ENCODE measurements around the gene ZBTB42.

ZBTB42 gene

DNA sequence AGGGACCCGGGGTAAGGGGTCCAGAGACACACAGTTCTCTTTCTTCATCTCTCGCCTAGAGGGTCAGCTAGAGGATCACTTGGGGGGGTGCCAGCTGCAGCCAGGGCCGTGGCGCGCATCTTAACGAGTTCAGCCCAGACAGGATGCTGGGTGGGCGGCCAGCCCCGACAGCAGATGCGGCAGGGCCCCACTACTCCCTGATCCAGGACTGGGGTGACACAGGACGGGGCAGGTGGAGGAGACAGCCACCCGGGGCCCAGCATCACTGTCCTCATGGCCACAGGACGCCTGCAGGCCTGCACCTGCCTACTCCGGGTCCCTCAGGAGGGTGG, 18.1 kb upstream of the ZBTB42 start:
- no peak for DNase-seq (ENCODE audit: low read depth)

DNA sequence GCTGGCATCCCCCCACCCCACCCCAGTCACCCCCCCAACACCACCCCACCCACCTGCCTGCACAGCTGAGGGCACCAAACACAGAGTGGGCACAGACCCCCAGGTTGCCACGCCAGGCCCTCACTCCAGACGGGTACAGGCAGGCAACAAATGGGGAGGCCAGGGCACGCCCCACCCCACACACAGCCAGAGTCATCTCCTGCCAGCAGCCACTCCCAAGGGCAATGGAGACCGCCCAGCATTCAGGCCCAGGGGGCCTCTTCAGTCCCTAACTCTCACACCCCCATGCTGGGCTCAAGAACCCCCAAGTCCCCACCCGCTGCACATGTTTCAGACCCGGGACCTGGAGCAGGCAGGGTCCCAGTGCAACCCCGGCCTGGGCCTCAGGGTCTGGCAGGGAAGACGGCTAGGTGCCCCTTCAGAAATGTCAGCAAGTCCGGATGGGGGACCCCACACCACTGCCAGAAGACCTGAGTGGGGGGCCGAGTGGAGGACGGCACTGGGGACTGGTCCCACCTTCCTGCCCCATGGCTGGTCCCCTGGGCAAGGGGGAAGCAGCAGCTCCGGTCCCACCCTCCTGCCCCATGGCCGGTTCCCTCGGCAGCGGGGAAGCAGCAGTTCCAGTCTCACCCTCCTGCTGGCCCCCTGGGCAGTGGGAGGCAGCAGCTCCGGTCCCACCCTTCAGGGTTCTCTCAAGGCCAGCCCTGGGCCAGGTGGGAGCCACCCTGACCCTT, 17.2 kb upstream of the ZBTB42 start:
- no peak for DNase-seq (ENCODE audit: low read depth)

DNA sequence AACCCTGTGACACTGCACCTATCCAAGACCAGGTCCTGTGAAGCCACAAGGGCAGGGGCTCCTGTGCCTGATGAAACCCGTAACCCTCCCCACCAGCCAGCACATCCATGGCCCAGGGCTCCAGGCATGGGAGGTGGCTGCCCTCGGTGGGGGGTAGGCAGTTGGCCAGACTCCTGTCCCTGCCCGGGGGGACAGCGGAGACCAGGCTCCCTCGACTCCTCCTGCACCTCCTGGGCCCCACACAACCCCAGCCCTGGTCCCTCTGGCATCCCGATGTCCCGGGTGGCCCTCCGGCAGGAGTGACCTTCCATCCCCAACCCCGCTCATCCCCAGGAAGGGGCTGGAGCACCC, 16.7 kb upstream of the ZBTB42 start:
- DNase-seq (ENCODE audit: low read depth) = no peak

DNA sequence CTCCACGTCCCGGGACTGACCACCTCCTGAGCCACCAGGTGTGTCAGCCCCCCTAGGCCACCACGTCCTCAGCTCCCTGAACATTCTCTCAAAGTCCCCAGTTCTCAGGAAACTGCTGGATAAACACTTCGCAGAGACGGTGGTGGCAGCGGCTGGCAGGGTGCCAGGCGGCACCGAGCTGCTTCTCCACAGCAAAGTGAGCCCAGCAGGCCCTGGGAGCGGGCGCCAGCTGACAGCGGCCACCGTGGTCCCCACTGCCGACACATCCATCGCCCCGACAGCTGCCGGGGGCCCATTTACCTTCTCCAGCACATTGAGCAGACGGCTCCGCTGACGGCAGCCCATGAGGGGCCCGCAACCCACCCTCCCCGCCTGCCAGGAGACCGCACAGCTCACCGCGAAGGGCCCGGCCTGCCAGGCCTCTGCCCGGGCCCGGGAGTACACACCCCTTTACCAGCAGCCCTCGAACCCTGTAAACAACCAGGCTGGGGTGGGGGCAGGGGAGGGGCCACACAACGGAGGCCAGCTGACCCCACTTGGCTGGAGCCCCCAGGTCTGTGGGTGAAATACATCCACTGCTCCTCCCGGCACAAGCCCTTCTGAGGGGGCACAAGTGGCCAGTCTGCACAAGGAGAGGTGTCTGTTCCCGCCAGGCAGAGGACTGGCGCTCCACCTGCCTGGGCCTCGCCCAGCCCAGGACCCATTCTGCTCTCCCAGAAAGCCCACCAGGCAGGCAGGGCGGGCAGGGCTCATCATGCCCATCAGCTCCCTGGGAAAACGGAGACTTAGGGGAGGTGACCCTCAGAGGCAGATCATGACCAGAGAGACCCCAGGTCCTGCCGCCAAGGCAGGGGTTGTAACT, 15.8 kb upstream of the ZBTB42 start:
- no peak for DNase-seq (ENCODE audit: low read depth)

DNA sequence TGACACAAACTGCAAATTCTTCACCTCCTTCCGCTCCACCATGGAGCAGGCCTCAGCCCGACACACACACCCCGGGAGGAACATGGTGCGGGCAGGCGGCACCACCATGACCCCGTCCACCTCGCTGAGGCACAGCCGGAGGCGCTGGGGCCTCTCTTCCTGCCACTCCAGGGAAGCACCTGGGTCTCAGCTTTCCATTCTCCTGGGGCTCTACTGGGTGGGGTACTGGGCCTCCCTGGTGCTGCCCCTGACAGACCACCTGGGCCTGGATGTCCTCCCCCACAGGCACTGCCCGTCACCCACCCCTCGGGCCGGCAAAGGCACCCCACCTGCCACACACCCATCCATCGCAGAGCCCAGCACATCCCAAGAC, 15.2 kb upstream of the ZBTB42 start:
- DNase-seq (ENCODE audit: low read depth) = no peak

DNA sequence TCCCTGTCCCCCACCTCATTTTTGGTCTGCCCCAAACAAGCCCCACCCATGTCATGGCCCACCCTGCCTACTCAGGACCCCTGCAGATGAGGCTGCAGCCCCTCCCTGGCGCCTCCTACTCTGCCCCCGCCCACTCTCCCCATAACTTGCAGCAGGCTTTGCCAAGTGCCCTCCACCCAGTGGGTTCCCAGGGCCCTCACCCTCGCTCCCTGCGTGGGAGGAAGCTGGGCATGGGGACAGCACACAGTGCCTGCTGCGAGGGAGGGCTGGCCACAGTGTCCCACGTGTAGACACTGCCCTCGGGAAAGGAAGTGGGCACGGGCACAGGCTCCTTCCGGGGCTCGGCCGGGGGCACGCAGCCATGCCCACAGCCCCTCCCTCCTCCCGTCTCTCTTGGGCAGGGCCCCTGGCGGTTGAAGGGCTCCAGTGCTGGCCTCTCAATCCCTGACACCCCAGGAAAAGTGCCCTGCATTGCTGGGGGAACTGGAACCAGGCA, 14.8 kb upstream of the ZBTB42 start:
- no peak for DNase-seq (ENCODE audit: low read depth)

DNA sequence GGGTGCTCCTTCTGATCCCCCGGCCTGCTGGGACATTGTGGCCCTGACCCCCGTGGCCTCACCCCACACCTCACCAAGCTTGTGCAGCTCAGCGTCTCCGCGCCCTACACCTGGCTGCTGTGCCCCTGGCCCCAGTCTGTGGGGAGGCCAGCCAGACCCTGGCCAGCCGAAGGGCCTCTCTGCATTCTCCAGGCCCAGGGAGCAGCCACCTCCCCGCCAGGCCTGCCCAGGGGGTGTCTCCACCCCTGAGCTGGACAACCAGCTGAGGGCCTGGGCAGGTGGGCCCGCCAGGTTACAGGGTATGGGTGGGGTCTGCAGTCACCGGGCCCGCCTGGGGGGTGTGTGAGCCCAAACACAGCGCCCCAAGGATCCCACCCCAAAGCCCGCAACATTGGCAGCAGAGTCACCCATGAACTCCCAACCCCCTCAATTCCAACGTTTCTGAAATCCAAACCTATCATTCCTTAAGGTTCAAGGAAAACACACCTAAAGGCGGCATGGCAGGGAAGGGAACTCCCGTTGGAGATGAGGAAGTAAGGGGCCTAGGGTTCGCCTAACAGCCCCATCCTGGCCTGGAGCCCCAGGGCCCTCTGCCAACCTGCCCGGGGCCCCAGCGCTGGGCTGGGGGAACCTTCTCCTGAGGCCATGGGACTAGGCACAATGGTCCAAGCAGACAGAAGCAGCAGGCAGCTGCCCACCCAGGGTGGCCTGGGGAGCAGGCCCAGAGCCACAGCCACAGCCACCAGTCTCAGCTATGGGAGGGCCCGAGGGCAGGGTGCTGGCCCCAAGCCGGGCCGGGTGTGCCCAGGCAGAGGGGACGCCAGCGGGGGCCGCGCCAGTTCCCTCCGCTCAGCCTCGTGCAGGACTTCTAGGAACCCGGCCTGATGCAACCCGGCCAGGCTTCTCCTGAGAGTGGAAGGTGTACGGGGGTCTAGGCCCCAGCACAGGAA, 13.9 kb upstream of the ZBTB42 start:
- DNase-seq (ENCODE audit: low read depth) = no peak

DNA sequence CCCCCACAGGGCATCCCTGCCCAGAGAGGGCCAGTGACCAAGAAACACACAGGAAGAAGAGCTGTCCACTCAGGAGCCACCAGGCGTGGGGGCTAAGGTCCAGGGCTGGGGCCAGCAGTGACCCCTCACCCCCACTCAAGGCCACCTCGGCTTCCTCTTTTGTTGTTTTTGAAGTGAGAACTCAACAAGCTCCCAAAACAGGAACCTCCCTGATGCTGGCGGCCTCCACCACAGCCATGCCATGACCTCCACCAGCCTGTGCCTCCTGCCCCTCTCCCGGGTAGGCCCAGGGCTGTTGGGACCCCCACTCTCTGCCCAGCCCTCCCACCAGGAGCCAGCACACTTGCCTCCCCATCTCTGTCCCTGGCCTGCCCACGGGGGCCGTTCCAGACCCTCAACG, 13.2 kb upstream of the ZBTB42 start:
- DNase-seq (ENCODE audit: low read depth) = no peak

DNA sequence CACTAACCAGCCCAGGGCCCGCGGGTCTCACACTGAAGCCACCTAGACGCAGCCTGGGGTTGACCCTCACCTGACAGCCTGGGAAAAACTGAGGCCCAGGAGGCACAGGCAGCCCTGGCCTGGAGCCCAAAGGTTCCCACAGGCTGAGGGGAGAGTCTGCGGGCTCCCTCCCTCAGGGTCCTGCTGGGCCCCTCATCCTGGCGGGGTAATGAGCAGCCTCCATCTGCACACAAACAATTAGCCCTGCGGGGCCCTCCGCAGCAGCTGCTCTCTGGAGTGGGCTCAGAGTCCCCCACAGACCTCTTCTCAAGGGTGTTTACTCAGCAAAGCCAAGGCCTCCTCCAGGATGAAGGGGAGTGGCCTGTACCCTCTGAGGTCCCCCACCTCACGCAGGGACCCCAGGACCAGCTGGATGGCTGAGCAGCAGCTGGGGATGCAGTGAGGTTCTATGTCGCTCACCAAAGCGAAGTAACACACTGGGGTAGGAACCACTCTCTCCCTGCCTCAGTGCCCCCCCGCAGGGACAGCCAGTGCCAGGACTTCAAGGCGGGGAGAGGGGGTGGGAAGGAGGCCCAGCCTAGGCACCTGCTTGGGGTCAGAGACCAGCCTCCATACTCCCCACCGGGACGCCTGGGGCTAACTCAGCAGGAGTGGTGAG, 12.6 kb upstream of the ZBTB42 start:
- DNase-seq (ENCODE audit: low read depth) = no peak

DNA sequence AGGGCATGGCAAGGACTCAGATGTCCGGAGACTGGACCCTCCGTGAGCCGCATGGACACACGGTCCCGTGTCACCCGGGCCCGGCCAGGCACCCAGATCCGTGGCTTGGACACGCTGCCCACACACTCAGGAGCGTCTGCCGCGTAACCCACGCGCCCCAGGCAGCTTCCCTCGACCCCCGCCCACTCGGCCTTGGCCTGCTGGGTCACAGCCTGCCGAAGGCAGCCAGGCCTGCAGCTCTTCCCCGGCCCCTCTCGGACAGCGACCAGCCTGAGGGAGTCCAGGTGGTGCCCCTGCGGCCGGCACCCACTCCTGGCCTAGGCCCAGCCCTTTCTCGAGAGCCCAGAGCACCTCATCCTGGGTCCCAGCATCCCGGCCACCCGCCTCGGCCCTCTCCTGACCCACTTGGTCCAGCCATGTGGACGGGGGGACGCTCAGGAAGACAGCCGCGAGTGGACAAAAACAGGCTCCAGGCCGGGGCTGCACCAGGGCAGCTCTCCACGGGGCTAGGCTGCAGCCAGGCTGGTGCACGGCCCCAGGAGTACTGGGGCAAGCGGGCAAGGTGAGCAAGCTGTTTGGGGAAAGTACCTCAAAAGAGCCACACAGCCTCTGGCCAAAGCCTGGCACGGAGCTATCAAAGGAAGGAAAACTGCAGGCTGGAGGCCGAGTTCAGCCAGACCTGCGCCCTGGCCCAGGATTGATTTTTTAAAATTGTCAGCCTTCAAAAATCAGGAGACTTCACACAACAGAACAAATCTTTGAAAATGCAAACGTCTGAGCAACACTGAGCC, 11.8 kb upstream of the ZBTB42 start:
- no peak for DNase-seq (ENCODE audit: low read depth)

DNA sequence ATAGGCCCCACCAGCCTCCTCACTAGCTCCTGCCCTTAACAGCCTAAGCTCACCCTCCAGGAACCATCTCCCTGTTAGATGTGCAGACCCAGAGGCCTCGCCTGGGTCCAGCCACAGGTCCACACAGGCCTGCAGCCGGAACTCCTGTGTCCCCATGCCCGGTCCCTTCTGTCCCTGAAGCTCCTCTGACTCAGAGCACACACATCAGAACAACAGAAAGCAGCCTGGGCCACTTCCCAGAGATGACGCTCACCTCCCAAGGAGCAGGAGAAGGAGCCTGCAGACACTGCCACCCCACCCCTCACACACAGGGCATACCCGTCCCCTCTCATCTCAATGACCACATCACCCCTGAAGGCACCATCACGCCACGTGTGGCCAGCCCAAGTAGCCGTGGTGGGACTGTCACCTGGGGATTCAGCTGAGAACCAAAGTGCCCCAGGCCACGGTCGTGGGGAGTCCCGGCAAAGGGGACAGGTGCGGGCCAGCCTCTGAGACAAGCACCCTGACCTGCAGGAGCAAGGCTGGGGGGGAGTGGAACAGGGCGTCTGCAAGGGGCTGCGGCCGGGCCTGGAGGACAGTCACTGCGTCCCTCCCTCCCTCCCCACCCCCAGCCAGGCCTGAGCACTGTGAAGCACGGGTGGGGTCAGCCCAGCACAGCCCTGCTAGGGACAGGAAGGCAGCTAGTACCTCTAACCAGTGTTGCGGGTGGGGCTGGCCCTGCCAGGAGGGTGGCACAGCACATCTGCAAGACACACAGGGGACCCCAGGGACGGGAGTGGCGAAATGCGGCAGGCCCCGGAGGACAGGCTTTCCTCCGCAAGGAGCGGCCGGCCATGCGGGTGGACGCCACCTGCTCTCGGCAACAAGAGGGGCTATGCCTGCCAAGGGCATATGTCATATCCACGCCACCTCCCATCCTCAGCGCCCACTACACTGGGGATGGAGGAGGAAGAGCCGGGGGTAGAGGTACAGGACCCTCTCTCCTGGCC, 10.9 kb upstream of the ZBTB42 start:
- DNase-seq (ENCODE audit: low read depth) = no peak

DNA sequence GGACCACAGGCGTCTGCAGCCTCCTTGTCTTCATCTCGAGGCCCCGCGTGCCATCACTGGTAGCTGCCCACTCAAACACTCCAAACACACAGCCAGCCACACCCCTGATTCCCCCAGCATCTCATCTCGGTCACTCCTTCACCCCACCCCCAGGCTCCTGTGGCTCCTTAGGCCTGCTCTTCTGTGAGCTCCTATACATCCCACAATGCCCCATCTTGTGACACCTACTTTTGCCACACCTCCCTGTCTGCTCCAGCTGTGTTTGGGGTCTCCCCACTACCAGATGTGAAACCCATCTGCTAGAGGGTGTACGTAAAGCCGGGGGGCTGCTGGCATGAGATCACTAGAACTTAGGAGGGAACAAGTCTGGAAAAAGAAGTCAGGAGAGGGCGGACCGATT, 9.5 kb upstream of the ZBTB42 start:
- DNase-seq (ENCODE audit: low read depth) = no peak

DNA sequence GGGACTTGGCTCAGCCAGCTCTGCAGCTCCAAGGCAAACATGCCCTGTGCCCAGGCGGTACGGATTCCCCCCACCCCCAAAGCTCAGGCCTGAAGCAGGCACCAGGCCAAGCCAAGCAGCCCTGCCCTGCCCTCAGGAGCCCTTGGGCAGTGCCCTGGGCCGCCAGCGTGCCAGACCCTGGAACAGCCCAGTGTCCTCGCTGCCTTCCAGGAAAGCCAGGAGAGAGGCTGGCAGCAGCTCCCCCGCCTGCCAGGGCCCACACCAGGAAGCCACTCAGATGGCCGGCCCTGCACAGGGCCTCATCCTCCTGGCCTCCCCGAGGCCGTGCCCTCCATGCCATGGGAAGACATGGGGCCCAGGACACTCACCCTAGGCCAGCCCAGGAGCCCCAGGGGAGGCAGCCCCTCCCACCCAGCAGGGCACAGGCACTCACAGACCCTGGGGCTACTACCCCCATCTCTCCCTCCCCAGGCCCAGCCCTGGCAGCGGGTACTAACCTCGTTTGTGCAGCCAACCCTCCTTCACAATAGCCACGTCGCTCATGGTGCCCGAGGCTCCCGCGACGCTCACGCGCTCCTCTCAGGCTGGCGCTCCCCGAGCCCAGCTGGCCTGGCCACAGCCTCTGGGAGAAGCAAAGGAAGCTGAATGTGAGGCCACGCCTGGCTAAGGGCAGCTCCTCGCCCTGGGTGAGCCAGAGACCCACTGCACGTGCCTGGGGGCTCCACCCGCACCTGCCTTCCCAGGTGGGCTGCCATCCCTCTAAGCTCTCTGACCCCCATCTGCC, 8.6 kb upstream of the ZBTB42 start:
- no peak for DNase-seq (ENCODE audit: low read depth)

DNA sequence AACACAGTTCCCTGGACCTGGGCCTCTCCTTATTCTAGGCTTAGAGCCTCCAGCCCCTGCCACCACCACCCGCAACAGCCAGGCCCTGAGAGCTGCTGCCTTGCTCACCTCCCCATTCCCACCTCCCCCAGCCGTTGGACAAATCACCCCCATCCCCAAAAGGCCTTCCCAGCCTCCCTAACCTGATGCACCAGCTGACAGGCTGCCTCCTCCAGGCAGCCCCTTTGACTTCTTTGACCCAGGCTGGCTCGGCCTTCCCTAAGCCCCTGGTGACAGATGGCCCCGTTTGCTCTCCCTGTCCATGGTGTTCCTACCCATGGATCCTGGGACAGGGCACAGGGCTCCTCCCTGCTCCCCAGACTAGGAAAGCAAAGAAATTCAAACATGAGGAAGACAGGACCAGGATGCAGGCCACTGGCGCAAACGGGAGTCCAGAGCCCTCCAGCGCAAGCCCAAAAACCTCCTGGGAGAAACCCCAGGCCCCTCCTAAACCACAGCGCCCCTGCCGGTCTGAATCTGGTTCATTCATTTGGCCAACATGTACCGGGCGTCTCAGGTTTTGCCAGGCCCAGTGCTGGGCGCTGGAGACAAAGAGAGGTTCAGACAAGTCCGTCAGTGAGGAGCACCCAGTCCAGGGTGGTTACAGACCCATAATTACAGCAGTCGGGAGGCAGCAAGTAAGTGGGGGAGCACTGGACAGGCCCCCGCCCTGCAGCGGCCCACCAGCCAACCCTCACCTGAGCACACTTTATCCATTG, 7.8 kb upstream of the ZBTB42 start:
- DNase-seq (ENCODE audit: low read depth) = no peak

DNA sequence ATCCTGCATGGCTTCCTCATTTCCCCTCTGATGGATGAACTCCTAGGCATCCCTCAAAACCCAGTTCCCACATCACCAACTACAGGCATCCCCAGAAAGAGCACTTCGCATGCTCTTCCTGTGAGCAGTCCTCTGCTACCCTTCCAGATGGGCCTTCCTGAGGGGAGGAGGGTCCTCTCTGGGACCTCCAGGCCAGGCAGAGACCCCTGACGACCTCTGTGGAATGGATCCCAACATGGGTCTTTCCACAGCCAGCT, 7.3 kb upstream of the ZBTB42 start:
- no peak for DNase-seq (ENCODE audit: low read depth)

DNA sequence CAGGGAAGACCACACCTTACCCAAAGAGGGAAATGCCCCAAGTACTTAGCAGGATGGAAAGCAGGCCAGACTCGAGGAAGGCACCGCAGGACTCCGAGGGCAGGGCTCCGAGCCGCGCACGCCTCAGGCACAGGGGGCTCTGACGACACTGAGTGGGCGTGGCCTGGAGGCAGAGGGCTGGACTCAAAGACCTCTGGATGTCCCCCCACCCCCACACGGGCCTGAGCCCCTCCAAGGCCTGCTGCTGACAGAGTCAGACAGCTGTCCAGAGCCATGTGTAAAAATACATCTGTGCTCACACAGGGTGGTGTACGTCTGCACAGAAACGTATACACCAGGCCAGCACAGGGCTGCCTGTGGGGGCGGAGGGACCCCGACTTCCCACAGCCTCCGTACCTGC, 6.8 kb upstream of the ZBTB42 start:
- no peak for DNase-seq (ENCODE audit: low read depth)

DNA sequence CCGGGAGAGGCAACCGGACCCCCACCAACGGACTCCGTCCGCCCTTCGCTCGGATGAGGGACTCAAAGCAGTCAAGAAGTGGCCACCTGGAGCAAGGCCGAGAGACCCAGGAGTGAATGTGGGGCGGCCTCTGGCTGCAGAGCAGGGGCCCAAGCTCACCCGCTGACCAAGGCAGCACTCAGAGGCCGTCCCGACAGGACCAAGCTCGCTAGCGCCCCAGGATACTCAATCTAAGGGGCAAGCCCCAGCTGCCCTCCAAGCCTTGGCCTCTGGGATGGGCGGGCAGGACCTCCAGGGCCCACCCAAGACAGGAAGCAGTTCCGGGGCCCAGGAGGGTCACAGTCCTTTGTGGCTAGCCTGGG, 6.3 kb upstream of the ZBTB42 start:
- DNase-seq (ENCODE audit: low read depth) = no peak

DNA sequence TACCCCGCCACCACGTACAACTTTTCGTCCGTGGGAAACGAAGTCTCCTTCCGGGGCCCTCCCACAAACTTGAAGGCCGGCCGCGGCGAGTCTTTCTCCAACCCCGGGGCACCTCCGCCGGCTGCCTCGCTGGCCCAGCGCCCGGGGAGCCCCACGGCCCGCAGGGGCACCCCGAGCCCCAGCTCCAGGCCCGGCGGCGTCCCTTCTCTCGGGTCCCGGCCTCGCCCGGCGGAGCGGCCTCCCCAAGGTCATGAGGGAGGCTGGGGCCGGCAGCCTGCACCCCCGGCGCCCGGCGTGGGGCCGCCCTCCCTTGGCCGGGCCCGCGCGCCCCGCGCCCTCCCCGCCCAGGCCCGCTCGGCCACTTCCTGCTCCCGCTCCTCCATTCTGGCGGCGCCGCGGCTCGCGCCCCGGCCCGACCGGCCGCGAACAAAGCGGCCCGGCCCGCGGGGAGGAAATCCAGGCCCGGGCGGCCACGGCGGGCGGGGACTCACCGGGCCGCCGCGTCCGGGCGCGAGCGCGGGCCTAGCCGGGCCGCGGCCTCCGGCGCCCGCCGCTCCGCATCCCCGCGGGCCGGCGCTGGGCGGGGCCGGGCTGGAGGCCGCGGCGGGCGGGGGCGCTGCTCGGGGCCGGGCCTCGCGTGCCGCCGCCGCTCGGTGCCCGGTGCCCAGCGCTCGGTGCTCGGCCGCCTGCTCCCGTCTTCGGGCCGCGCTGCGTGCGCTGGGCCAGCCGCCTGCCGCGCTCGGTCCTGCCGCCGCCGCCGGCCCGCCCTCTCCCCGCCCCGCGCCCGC, 5.7 kb upstream of the ZBTB42 start, which contains the start of gene AKT1:
TSS of gene AKT1 (minus strand) at position 756 of the 788 bp plus-strand sequence. CDS start 3,105 bp downstream, outside the sequence.
- DNase-seq (ENCODE audit: low read depth) = no peak

Measured in stimulated activated CD8-positive, alpha-beta memory T cell treated with anti-CD3 and anti-CD28 coated beads, Interleukin-15, amount 100 ng/mL, for 24 hours (primary cell).